IPS-11a (cell line): Measurements from ENCODE around the gene TSSC4.

Source experiments
- H3K4me3 ChIP-seq: one replicate; pipeline ENCODE4 v1.5.1; 2013; ENCODE audit warnings: low read depth, low read length, control low read depth

Gene TSSC4

GRCh38 chr11:2431395-2431794 lies 30.8 kb downstream of the TSSC4 start:
- H3K4me3 ChIP-seq, result no peak overlapping the region

- no peak overlapping the region for H3K4me3 ChIP-seq
Measured at GRCh38 chr11:2432171-2432621, 31.6 kb downstream of the TSSC4 start.

GRCh38 chr11:2432628-2433071 lies 32.1 kb downstream of the TSSC4 start:
- no peak overlapping the region for H3K4me3 ChIP-seq

GRCh38 chr11:2433106-2433925 lies 32.8 kb downstream of the TSSC4 start:
- H3K4me3 ChIP-seq, result no peak overlapping the region

- H3K4me3 ChIP-seq, result no peak overlapping the region
Measured at GRCh38 chr11:2434008-2434407, 33.5 kb downstream of the TSSC4 start.

GRCh38 chr11:2434506-2435255 lies 34.1 kb downstream of the TSSC4 start:
- no peak overlapping the region for H3K4me3 ChIP-seq

- no peak overlapping the region for H3K4me3 ChIP-seq
Measured at GRCh38 chr11:2435288-2436012, 34.9 kb downstream of the TSSC4 start.

- H3K4me3 ChIP-seq, result no peak overlapping the region
Measured at GRCh38 chr11:2436013-2436520, 35.5 kb downstream of the TSSC4 start.

GRCh38 chr11:2436521-2437031 lies 36.0 kb downstream of the TSSC4 start:
- H3K4me3 ChIP-seq, result no peak overlapping the region

GRCh38 chr11:2437516-2437915 lies 37.0 kb downstream of the TSSC4 start:
- H3K4me3 ChIP-seq, result no peak overlapping the region

GRCh38 chr11:2439820-2440219 lies 39.3 kb downstream of the TSSC4 start:
- H3K4me3 ChIP-seq, result no peak overlapping the region

- H3K4me3 ChIP-seq, result no peak overlapping the region
Measured at GRCh38 chr11:2440646-2441045, 40.1 kb downstream of the TSSC4 start.

- no peak overlapping the region for H3K4me3 ChIP-seq
Measured at GRCh38 chr11:2441171-2441570, 40.6 kb downstream of the TSSC4 start.

GRCh38 chr11:2442589-2442988 lies 42.0 kb downstream of the TSSC4 start:
- no peak overlapping the region for H3K4me3 ChIP-seq

GRCh38 chr11:2443406-2443805 lies 42.9 kb downstream of the TSSC4 start:
- no peak overlapping the region for H3K4me3 ChIP-seq

GRCh38 chr11:2443881-2444820 lies 43.6 kb downstream of the TSSC4 start, which contains the start of gene TRPM5:
TSS of gene TRPM5 (minus strand) at chr11:2444514. CDS start at chr11:2423036, 21,478 bp downstream.
- H3K4me3 ChIP-seq, result peak within 1 kb of the TSS; percentile 27

- H3K4me3 ChIP-seq, result peak within 1 kb of the TSS; percentile 27
Measured at GRCh38 chr11:2444821-2445745, 44.5 kb downstream of the TSSC4 start, which contains the start of gene KCNQ1. TSS of gene KCNQ1 (plus strand) at chr11:2445008. CDS start at chr11:2445099, 91 bp downstream.

- peak overlapping the region; percentile 27 for H3K4me3 ChIP-seq
Measured at GRCh38 chr11:2445746-2446551, 45.4 kb downstream of the TSSC4 start.
